ENCODE data around the gene DHCR24. TPM values are rescaled to one million over a fixed set of nuclear protein-coding genes. Genes with fewer than 3 reads are reported as not detected.

DHCR24 gene
- total and polyA plus RNA-seq, 2 of the 13 experiments (the other 11 are each of a cell fraction or from before 2014, with no cell fraction given): 374 to 448 TPM

DNA sequence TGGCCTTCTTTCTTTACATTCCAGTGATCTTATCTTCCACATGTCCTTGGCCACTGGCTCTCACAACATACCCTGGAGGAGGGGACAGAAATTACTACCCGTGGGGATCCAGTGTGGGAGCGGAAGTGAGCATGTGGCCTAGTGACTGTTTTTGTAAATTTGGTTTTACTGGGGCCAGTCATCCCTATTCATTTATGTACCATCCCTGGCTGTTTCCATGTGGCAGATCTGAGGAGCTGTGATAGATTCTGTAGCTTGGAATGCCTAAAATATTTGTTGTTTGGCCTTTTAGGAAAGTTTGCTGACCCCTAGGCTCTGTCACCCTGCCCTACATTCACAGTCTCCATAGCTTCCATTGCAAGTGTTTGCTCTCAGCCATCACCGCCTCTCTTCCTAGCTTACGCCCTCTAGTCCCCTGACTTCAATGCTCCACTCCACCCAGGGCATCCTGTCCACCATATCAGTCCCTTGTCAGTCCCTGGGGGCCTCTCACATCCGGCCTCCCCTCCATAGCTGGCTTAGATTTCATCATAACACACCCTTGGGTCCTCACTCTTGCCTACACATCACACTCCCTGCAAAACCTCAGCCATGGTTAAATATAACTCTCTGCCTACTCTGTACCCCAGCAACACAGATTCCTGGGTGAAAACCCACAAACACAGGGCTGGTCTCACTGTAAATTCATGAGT, 25.8 kb downstream of the DHCR24 start (continued):
- TF ChIP-seq, protein P1, sequence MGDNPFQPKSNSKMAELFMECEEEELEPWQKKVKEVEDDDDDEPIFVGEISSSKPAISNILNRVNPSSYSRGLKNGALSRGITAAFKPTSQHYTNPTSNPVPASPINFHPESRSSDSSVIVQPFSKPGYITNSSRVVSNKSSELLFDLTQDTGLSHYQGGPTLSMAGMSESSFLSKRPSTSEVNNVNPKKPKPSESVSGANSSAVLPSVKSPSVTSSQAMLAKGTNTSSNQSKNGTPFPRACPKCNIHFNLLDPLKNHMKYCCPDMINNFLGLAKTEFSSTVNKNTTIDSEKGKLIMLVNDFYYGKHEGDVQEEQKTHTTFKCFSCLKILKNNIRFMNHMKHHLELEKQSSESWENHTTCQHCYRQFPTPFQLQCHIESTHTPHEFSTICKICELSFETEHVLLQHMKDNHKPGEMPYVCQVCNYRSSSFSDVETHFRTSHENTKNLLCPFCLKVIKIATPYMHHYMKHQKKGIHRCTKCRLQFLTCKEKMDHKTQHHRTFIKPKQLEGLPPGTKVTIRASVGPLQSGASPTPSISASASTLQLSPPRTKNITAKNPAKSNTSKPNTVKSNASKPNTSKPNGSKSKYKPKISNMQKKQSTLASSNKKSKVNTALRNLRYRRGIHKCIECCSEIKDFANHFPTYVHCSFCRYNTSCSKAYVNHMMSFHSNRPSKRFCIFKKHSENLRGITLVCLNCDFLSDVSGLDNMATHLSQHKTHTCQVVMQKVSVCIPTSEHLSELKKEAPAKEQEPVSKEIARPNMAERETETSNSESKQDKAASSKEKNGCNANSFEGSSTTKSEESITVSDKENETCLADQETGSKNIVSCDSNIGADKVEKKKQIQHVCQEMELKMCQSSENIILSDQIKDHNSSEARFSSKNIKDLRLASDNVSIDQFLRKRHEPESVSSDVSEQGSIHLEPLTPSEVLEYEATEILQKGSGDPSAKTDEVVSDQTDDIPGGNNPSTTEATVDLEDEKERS (CRISPR knock-in tag; IDR thresholded peaks at IDR 0.05): peak; percentile 73
- TF ChIP-seq ZFX (CRISPR knock-in tag; IDR thresholded peaks at IDR 0.05; ENCODE audit: low read depth) (peak; percentile 59; the same call in 1 of the 2 replicates), KLF6 (CRISPR knock-in tag; IDR thresholded peaks at IDR 0.05) (no peak), ZNF331 (CRISPR knock-in tag; IDR thresholded peaks at IDR 0.05) (peak; percentile 20; the same call in 1 of the 2 replicates), NFKBIZ (CRISPR knock-in tag; IDR thresholded peaks at IDR 0.05) (0 out of 2 replicates have a peak, but pooled peaks have one; percentile 37), ELF3 (CRISPR knock-in tag; IDR thresholded peaks at IDR 0.05) (peak; percentile 69), MIER2 (CRISPR knock-in tag; IDR thresholded peaks at IDR 0.05) (0 out of 2 replicates have a peak, but pooled peaks have one; percentile 37), ETV5 (CRISPR knock-in tag; IDR thresholded peaks at IDR 0.05; ENCODE audit: borderline replicate concordance) (peak; percentile 97), NFIC (IDR thresholded peaks at IDR 0.05; ENCODE audit: low read length) (peak; percentile 57; the same call in 1 of the 2 replicates), FOXK1 (CRISPR knock-in tag; IDR thresholded peaks at IDR 0.05; ENCODE audit: borderline replicate concordance, low read depth) (peak; percentile 82; the same call in 1 of the 2 replicates), ARNTL (CRISPR knock-in tag; IDR thresholded peaks at IDR 0.05) (peak; percentile 84), ZNF850 (CRISPR knock-in tag; conservative IDR thresholded peaks at IDR 0.05) (no peak), ZNF7 (CRISPR knock-in tag; IDR thresholded peaks at IDR 0.05) (peak; percentile 77), ZNF703 (CRISPR knock-in tag; IDR thresholded peaks at IDR 0.05; ENCODE audit: borderline replicate concordance) (0 out of 2 replicates have a peak, but pooled peaks have one; percentile 74)
- TF ChIP-seq, protein P2, sequence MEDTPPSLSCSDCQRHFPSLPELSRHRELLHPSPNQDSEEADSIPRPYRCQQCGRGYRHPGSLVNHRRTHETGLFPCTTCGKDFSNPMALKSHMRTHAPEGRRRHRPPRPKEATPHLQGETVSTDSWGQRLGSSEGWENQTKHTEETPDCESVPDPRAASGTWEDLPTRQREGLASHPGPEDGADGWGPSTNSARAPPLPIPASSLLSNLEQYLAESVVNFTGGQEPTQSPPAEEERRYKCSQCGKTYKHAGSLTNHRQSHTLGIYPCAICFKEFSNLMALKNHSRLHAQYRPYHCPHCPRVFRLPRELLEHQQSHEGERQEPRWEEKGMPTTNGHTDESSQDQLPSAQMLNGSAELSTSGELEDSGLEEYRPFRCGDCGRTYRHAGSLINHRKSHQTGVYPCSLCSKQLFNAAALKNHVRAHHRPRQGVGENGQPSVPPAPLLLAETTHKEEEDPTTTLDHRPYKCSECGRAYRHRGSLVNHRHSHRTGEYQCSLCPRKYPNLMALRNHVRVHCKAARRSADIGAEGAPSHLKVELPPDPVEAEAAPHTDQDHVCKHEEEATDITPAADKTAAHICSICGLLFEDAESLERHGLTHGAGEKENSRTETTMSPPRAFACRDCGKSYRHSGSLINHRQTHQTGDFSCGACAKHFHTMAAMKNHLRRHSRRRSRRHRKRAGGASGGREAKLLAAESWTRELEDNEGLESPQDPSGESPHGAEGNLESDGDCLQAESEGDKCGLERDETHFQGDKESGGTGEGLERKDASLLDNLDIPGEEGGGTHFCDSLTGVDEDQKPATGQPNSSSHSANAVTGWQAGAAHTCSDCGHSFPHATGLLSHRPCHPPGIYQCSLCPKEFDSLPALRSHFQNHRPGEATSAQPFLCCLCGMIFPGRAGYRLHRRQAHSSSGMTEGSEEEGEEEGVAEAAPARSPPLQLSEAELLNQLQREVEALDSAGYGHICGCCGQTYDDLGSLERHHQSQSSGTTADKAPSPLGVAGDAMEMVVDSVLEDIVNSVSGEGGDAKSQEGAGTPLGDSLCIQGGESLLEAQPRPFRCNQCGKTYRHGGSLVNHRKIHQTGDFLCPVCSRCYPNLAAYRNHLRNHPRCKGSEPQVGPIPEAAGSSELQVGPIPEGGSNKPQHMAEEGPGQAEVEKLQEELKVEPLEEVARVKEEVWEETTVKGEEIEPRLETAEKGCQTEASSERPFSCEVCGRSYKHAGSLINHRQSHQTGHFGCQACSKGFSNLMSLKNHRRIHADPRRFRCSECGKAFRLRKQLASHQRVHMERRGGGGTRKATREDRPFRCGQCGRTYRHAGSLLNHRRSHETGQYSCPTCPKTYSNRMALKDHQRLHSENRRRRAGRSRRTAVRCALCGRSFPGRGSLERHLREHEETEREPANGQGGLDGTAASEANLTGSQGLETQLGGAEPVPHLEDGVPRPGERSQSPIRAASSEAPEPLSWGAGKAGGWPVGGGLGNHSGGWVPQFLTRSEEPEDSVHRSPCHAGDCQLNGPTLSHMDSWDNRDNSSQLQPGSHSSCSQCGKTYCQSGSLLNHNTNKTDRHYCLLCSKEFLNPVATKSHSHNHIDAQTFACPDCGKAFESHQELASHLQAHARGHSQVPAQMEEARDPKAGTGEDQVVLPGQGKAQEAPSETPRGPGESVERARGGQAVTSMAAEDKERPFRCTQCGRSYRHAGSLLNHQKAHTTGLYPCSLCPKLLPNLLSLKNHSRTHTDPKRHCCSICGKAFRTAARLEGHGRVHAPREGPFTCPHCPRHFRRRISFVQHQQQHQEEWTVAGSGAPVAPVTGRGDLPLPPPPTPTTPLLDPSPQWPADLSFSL (CRISPR knock-in tag; IDR thresholded peaks at IDR 0.05): 0 out of 2 replicates have a peak, but pooled peaks have one; percentile 19
- TF ChIP-seq, protein P3, sequence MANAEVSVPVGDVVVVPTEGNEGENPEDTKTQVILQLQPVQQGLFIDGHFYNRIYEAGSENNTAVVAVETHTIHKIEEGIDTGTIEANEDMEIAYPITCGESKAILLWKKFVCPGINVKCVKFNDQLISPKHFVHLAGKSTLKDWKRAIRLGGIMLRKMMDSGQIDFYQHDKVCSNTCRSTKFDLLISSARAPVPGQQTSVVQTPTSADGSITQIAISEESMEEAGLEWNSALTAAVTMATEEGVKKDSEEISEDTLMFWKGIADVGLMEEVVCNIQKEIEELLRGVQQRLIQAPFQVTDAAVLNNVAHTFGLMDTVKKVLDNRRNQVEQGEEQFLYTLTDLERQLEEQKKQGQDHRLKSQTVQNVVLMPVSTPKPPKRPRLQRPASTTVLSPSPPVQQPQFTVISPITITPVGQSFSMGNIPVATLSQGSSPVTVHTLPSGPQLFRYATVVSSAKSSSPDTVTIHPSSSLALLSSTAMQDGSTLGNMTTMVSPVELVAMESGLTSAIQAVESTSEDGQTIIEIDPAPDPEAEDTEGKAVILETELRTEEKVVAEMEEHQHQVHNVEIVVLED (CRISPR knock-in tag; IDR thresholded peaks at IDR 0.05; ENCODE audit: borderline replicate concordance): peak; percentile 53; the same call in 1 of the 2 replicates
- TF ChIP-seq, protein P4, sequence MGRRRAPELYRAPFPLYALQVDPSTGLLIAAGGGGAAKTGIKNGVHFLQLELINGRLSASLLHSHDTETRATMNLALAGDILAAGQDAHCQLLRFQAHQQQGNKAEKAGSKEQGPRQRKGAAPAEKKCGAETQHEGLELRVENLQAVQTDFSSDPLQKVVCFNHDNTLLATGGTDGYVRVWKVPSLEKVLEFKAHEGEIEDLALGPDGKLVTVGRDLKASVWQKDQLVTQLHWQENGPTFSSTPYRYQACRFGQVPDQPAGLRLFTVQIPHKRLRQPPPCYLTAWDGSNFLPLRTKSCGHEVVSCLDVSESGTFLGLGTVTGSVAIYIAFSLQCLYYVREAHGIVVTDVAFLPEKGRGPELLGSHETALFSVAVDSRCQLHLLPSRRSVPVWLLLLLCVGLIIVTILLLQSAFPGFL (CRISPR knock-in tag; IDR thresholded peaks at IDR 0.05): no peak

All from HepG2 (cell line).